Panc1 (cell line): ENCODE measurements around the gene MATN1. TPM values are rescaled to one million over a fixed set of nuclear protein-coding genes. Genes with fewer than 3 reads are reported as not detected.
A peak's percentile ranks its signal among the peaks of the same experiment; 100 is the strongest.

ENCODE experiments used
- ATAC-seq: fragments of 200-7000 bp; cut with Tn5 transposase; 2 replicates; pipeline ENCODE4 v1.9.1; 2020; ENCODE audit warnings: mild to moderate bottlenecking, moderate library complexity
- Bru-seq: library from RNA; stranded (reverse); fragments of 400-500 nt; gene quantifications from one replicate; lab custom pipeline; 2021; lab: Mats Ljungman, UMichigan
- BruChase-seq, 2 experiments: library from RNA; stranded (reverse); fragments of 400-500 nt; gene quantifications; one replicate each; lab custom pipeline; 2021; lab: Mats Ljungman, UMichigan
- BruUV-seq: library from RNA; stranded (reverse); fragments of 400-500 nt; replicated peaks from 2 replicates; lab custom pipeline; 2021; lab: Mats Ljungman, UMichigan
- CTCF ChIA-PET: fragments of 300-600 bp; sonication (Branson Sonifier 250); formaldehyde crosslinking; loops from one replicate; lab custom pipeline; 2022; ENCODE audit warnings: antibody characterized with exemption; lab: Charles Lee
- POLR2A ChIA-PET: fragments of 300-600 bp; sonication (Branson Sonifier 250); formaldehyde crosslinking; loops from one replicate; lab custom pipeline; 2022; ENCODE audit warnings: antibody characterized with exemption; lab: Charles Lee
- DNase-seq: peaks from one replicate; pipeline ENCODE4 v3.0.0-alpha.2; 2010; ENCODE audit warnings: low read depth, low spot score
- H3K27ac ChIP-seq: 2 replicates; pipeline ENCODE4 v1.5.1; 2011; ENCODE audit warnings: mild to moderate bottlenecking, low read length, inconsistent platforms
- H3K27me3 ChIP-seq: fragments of 200-500 bp; sonication (Bioruptor generic); 2 replicates; pipeline ENCODE4 v1.6.0; 2014; ENCODE audit warnings: low read length, inconsistent platforms; ENCODE audit not compliant: control insufficient read depth, insufficient read depth
- H3K36me3 ChIP-seq: fragments of 200-500 bp; sonication (Bioruptor generic); 2 replicates; pipeline ENCODE4 v1.5.1; 2014; ENCODE audit warnings: inconsistent platforms, mild to moderate bottlenecking, low read length, moderate library complexity; ENCODE audit not compliant: control insufficient read depth, insufficient read depth
- H3K4me1 ChIP-seq: 2 replicates; pipeline ENCODE4 v1.5.1; 2011; ENCODE audit warnings: inconsistent platforms, mild to moderate bottlenecking, low read length, moderate library complexity; ENCODE audit not compliant: control insufficient read depth, insufficient read depth
- H3K4me3 ChIP-seq, 2 experiments: 2 replicates each; pipeline ENCODE4 v1.5.1; 2011 to 2012; ENCODE audit warnings: low read depth in 2 of 2, low read length in 2 of 2, mild to moderate bottlenecking in 2 of 2, inconsistent platforms in 1 of 2, moderate library complexity in 1 of 2
- H3K9me3 ChIP-seq: fragments of 200-500 bp; sonication (Bioruptor generic); 2 replicates; pipeline ENCODE4 v1.5.1; 2014; ENCODE audit warnings: low read depth, mild to moderate bottlenecking, inconsistent platforms, low read length, moderate library complexity; ENCODE audit not compliant: control insufficient read depth, insufficient read depth
- CTCF ChIP-seq: fragments of 450-650 bp; IDR thresholded peaks from 2 replicates; pipeline ENCODE4 v1.5.1; 2017; ENCODE audit warnings: mild to moderate bottlenecking
- POLR2AphosphoS5 ChIP-seq: IDR thresholded peaks from 2 replicates; pipeline ENCODE4 v1.6.1; 2012; ENCODE audit warnings: mild to moderate bottlenecking, low read depth, low read length, moderate library complexity
- REST ChIP-seq, 2 experiments: IDR thresholded peaks; 2 replicates each; pipeline ENCODE4 v1.6.1; 2011 to 2012; ENCODE audit warnings: low read depth in 2 of 2, control low read depth in 1 of 2, low read length in 1 of 2, mild to moderate bottlenecking in 1 of 2, moderate library complexity in 1 of 2; ENCODE audit not compliant: insufficient read depth in 1 of 2
- SIN3A ChIP-seq: IDR thresholded peaks from 2 replicates; pipeline ENCODE4 v1.6.1; 2012; ENCODE audit warnings: low read depth, mild to moderate bottlenecking, low read length, moderate library complexity, borderline replicate concordance; ENCODE audit not compliant: insufficient read depth
- TCF7L2 ChIP-seq: IDR thresholded peaks from 2 replicates; pipeline ENCODE4 v1.6.1; 2011; ENCODE audit warnings: mild to moderate bottlenecking, low read depth, low read length, inconsistent platforms
- in situ Hi-C: cut with HindIII; loops from 2 replicates; pipeline ENCODE4 v1.10.0; 2016; ENCODE audit warnings: low sequenced_read_pairs, low pct_unique_long_range_greater_than_20kb
- intact Hi-C: fragments of 100-400 bp; cut with micrococcal nuclease; formaldehyde crosslinking; loops from one replicate; pipeline ENCODE4 v1.10.0; 2022; ENCODE audit not compliant: unreplicated experiment
- long read RNA-seq: library from polyadenylated mRNA; unstranded; transcript quantifications from one replicate; pipeline ENCODE4 v2.0.0, GENCODE V29; 2021; ENCODE audit not compliant: unreplicated experiment
- polyA plus RNA-seq: library from polyadenylated mRNA; unstranded; fragments of >200 nt; gene quantifications from one replicate; pipeline ENCODE4 v1.2.1, GENCODE V29; 2012; ENCODE audit warnings: missing spikeins; ENCODE audit not compliant: insufficient read length
- total RNA-seq: library from RNA; stranded (reverse); gene quantifications from one replicate; pipeline ENCODE4 v1.2.1, GENCODE V29; 2021; ENCODE audit not compliant: unreplicated experiment

Gene MATN1
- total RNA-seq (0.59 TPM), Bru-seq, nascent RNA (percentile 26 among the genes with signal in this experiment), BruChase-seq, experiment 1, labeled RNA remaining after a 2-hour chase (percentile 26 among the genes with signal in this experiment), BruChase-seq, experiment 2, labeled RNA remaining after a 6-hour chase (percentile 25 among the genes with signal in this experiment)
- polyA plus RNA-seq = 0.59 TPM
- long read RNA-seq, partial matches to known transcripts = 1 of 2 reads
- long read RNA-seq, other reads (novel, unspliced or antisense) = 1 of 2 reads

- no TSS peak for BruUV-seq
- no peaks in the 10 kb centered on the region for H3K36me3 ChIP-seq
- no peak within 1 kb of the TSS for H3K27ac ChIP-seq
- no peaks in the 10 kb centered on the region for H3K27me3 ChIP-seq
- ATAC-seq = no peak
- H3K4me1 ChIP-seq = peaks cover 4% of the 10 kb centered on the region
- no peak within 1 kb of the TSS for H3K4me3 ChIP-seq
- DNase-seq = no peak
- intact Hi-C loops (loop anchor here (5.0 kb wide), 1 partner anchor 189 kb away; no protein-coding TSS in a partner anchor), in situ Hi-C loops (no loop called here)
- ChIA-PET POLR2A (no interaction called here), CTCF (no interaction called here)
- no peak for TF ChIP-seq SIN3A
- no peak for TF ChIP-seq REST (IDR thresholded peaks at IDR 0.05; ENCODE audit: insufficient read depth in 1 of 2, low read depth in 2 of 2, low read length in 1 of 2)
- no peak for TF ChIP-seq POLR2AphosphoS5
- TF ChIP-seq CTCF = no peak
- TF ChIP-seq TCF7L2 = no peak
- no peaks in the 10 kb centered on the region for H3K9me3 ChIP-seq
These were observed at the start of gene MATN1 for GRCh38 chr1:30723331-30723755. TSS of gene MATN1 (minus strand) at chr1:30723585. CDS start at chr1:30723551, 34 bp downstream.

GRCh38 chr1:30771005-30771404 is 47.6 kb upstream of the MATN1 start:
- DNase-seq = no peak
- no peaks in the 10 kb centered on the region for H3K36me3 ChIP-seq
- ChIA-PET POLR2A (no interaction called here), CTCF (no interaction called here)
- intact Hi-C loops = no loop called here
- BruUV-seq = no TSS peak
- H3K9me3 ChIP-seq = no peaks in the 10 kb centered on the region
- H3K4me3 ChIP-seq = no peak overlapping the region
- no peak overlapping the region for H3K27ac ChIP-seq
- TF ChIP-seq CTCF (no peak), POLR2AphosphoS5 (no peak), REST (IDR thresholded peaks at IDR 0.05; ENCODE audit: insufficient read depth in 1 of 2, low read depth in 2 of 2, low read length in 1 of 2) (no peak), TCF7L2 (no peak), SIN3A (no peak)
- no peak for ATAC-seq
- H3K4me1 ChIP-seq = no peaks in the 10 kb centered on the region
- in situ Hi-C loops = no loop called here
- H3K27me3 ChIP-seq = no peaks in the 10 kb centered on the region
